Hematopoietic multipotent progenitor cell treated with erythropoietin and hydrocortisone succinate and interleukin-3 and kit ligand, for 4 days (in vitro differentiated cells): Measurements from ENCODE around the gene FCRL4.
"Not testable (repeated sequence)": the region's sequence is repeated elsewhere in the genome, so short reads cannot be mapped to it uniquely, and the experiment has no call there.

Experiments used
- DNase-seq: peaks from one replicate; pipeline ENCODE4 v3.0.0-alpha.2; 2015

FCRL4 gene

DNA sequence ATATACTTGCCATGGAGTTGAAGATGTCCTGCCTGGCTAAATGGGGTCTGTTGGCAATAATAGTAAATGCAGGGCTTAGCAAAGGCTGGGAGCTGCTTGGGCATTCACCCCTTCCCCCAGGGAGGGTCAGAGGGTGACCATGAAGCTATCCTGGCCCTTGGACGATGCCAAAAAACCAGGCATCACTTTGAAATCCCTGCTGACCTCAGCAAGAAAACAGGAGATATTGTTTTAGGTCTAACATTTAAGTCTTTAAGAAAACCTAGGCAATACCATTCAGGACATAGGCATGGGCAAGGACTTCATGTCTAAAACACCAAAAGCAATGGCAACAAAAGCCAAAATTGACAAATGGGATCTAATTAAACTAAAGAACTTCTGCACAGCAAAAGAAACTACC lies 49.8 kb downstream of the FCRL4 start:
- DNase-seq, result not testable (repeated sequence)

GRCh38 chr1:157542676-157543075 lies 55.2 kb downstream of the FCRL4 start:
- peak; percentile 31 for DNase-seq

- peak; percentile 19 for DNase-seq
Observed at GRCh38 chr1:157540852-157541251, 57.0 kb downstream of the FCRL4 start.

DNA sequence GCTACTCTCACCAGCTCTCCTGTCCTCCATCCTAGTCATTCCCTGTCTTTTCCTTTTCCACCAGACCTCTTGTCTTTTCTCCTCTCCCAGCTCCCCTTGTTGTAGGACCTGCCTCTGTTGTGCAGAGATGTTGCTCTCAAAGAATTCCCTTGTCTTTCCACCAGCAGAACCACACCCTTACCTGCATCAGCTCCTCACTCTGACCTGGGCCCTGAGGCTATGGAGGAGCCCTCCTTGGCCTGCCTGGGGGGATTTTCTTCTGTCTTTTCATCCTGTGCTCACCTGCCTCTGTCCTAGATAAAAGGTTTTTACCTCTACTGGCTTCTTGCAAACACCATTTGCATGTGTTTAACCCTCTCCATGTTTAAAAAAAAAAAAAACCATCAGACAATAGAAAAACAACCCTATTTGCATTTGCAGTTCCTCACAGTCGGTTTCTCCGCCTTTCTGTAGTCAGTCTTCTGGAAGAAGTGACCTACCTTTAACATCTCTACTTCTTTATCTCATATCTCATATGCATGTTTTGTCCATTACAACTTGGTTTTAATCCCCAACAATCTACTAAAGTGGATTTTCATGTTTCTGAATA lies 57.6 kb downstream of the FCRL4 start:
- DNase-seq, result no peak

GRCh38 chr1:157539568-157539967 lies 58.3 kb downstream of the FCRL4 start:
- peak; percentile 29 for DNase-seq

- no peak for DNase-seq
Observed at GRCh38 chr1:157532569-157532968, 65.3 kb downstream of the FCRL4 start.

GRCh38 chr1:157523774-157524493 lies 74.0 kb downstream of the FCRL4 start:
- no peak for DNase-seq
